Memory B cell (primary cell): ENCODE data around the gene GGNBP2.

Experiments used
- ATAC-seq: fragments of 150-1000 bp; cut with Tn5 transposase; 2 replicates; pipeline ENCODE4 v1.10.0; 2021; ENCODE audit warnings: low read depth, mild to moderate bottlenecking, moderate library complexity
- DNase-seq, 2 donors: peaks; one replicate each; pipeline ENCODE4 v3.0.0; 2022; ENCODE audit warnings: low spot score in 2 of 2
- H3K27ac Mint-ChIP-seq: one replicate; pipeline ENCODE4 v1.8.0; 2022; ENCODE audit warnings: mild to moderate bottlenecking, moderate library complexity, mixed read lengths
- H3K27me3 Mint-ChIP-seq: one replicate; pipeline ENCODE4 v1.8.0; 2022; ENCODE audit warnings: mixed read lengths
- H3K36me3 Mint-ChIP-seq: one replicate; pipeline ENCODE4 v1.8.0; 2022; ENCODE audit warnings: mild to moderate bottlenecking, mixed read lengths
- H3K4me1 Mint-ChIP-seq: one replicate; pipeline ENCODE4 v1.8.0; 2022; ENCODE audit warnings: mixed read lengths
- H3K4me3 Mint-ChIP-seq: one replicate; pipeline ENCODE4 v1.8.0; 2022; ENCODE audit warnings: mild to moderate bottlenecking, moderate library complexity, mixed read lengths
- H3K9me3 Mint-ChIP-seq: one replicate; pipeline ENCODE4 v1.8.0; 2022; ENCODE audit warnings: mixed read lengths

GGNBP2 gene

DNA sequence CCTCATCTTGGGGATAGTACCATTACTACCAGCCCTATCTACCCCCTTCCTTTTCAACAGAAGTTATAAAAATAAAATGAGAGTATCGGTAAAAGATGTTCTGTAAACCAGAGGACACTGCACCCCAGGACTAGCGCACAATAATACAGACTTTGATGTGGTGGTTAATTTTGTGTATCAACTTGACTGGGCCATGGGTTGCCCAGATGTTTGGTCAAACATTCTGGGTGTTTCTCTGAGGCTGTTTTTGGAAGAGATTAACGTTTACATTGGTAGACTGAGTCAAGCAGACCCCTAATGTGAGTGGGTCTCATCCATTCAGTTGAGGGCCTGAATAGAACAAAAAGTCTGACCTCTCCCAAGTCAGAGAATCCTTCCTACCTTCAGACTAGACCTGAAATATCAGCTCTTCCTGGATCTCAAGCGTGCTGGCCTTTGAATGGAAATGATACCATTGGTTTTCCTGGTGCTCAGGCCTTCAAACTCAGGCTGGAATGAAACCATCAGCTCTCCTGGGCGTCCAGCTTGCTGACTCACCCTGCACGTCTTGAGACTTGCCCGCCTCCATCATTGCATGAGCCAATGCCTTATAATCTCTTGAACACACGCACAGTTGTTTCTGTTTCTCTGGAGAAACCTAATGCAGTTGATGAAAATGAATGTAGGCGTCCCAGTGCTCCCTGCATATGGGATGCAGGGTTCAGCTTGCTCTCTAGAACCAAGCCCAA is 66.8 kb downstream of the GGNBP2 start:
- H3K4me1 Mint-ChIP-seq, result peaks cover 12% of the 10 kb centered on the region
- no peak overlapping the region for H3K27ac Mint-ChIP-seq
- no peak overlapping the region for H3K4me3 Mint-ChIP-seq
- H3K36me3 Mint-ChIP-seq, result peaks cover 5% of the 10 kb centered on the region
- ATAC-seq (no peak), DNase-seq (no peak)
- H3K9me3 Mint-ChIP-seq, result no peaks in the 10 kb centered on the region
- peaks cover 3% of the 10 kb centered on the region for H3K27me3 Mint-ChIP-seq

GRCh38 chr17:36612323-36612722 is 67.6 kb downstream of the GGNBP2 start:
- Mint-ChIP-seq H3K27me3 (peaks cover 3% of the 10 kb centered on the region), H3K4me3 (no peak overlapping the region), H3K9me3 (no peaks in the 10 kb centered on the region), H3K27ac (no peak overlapping the region), H3K4me1 (peaks cover 12% of the 10 kb centered on the region), H3K36me3 (peaks cover 5% of the 10 kb centered on the region)
- DNase-seq (no peak), ATAC-seq (no peak)

- Mint-ChIP-seq H3K27ac (no peak overlapping the region), H3K27me3 (peaks cover 7% of the 10 kb centered on the region), H3K4me1 (peaks cover 8% of the 10 kb centered on the region), H3K9me3 (no peaks in the 10 kb centered on the region), H3K4me3 (no peak overlapping the region), H3K36me3 (peaks cover under 1% of the 10 kb centered on the region)
- ATAC-seq (no peak), DNase-seq (no peak)
Observed at GRCh38 chr17:36613155-36613554, 68.4 kb downstream of the GGNBP2 start.

DNA sequence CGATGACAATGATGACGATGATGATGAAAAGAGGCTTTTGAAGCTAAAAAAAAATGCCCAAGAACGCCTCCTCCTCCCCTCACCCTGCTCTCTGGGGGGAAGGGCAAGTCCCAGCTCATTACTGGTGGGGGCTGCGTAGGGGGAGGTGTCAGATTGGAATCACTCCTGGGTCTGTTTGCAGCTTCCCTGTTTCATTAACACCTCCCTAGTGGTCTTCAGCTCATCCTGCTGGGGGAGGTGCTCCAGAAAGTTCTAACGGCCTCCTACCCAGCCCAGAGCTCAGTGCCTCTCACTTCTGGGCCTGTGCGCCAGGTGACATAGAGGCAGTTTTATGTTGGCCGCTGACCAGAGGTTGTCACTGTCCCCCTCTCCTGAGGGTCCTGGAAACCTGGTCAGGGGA is 69.4 kb downstream of the GGNBP2 start:
- no peaks in the 10 kb centered on the region for H3K36me3 Mint-ChIP-seq
- no peak overlapping the region for H3K4me3 Mint-ChIP-seq
- H3K4me1 Mint-ChIP-seq, result peaks cover 4% of the 10 kb centered on the region
- DNase-seq (no peak), ATAC-seq (no peak)
- H3K27me3 Mint-ChIP-seq, result peaks cover 7% of the 10 kb centered on the region
- no peaks in the 10 kb centered on the region for H3K9me3 Mint-ChIP-seq
- no peak overlapping the region for H3K27ac Mint-ChIP-seq

DNA sequence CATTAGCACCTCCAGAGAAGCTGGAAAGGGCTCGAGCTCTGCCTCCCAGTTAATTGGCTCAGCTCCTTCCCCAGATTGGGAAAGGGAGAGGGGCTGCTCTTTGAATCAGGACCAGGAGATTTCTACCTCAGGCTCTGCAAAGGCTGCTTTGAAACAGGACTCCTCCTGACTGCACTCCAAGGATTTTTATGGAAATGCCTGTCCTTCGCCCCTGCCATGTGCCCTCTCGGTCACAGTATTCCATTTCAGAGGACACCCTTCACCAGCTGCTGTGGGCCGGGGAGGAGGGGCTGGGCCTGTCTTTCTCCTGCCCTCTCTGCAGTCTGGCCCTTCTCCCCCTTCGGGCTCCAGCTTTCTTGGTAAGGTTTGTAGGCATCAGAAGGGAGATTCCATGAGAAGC is 70.2 kb downstream of the GGNBP2 start:
- H3K27ac Mint-ChIP-seq, result no peak overlapping the region

GRCh38 chr17:36616061-36617029 is 71.6 kb downstream of the GGNBP2 start:
- peaks cover 7% of the 10 kb centered on the region for H3K27me3 Mint-ChIP-seq
- H3K36me3 Mint-ChIP-seq, result no peaks in the 10 kb centered on the region
- DNase-seq, result no peak
- H3K27ac Mint-ChIP-seq, result no peak overlapping the region
- H3K9me3 Mint-ChIP-seq, result no peaks in the 10 kb centered on the region
- no peak for ATAC-seq
- no peak overlapping the region for H3K4me3 Mint-ChIP-seq
- H3K4me1 Mint-ChIP-seq, result no peaks in the 10 kb centered on the region

More for the DNA sequence above, 70.2 kb downstream of the GGNBP2 start:
- H3K9me3 Mint-ChIP-seq, result no peaks in the 10 kb centered on the region
- DNase-seq, result no peak
- peaks cover 7% of the 10 kb centered on the region for H3K27me3 Mint-ChIP-seq
- no peak overlapping the region for H3K4me3 Mint-ChIP-seq
- H3K36me3 Mint-ChIP-seq, result no peaks in the 10 kb centered on the region
- no peak for ATAC-seq
- no peaks in the 10 kb centered on the region for H3K4me1 Mint-ChIP-seq

- no peaks in the 10 kb centered on the region for H3K9me3 Mint-ChIP-seq
- ATAC-seq, result no peak
- peaks cover 2% of the 10 kb centered on the region for H3K4me1 Mint-ChIP-seq
- no peak for DNase-seq
- H3K27ac Mint-ChIP-seq, result no peak overlapping the region
- peaks cover 2% of the 10 kb centered on the region for H3K36me3 Mint-ChIP-seq
- H3K27me3 Mint-ChIP-seq, result peaks cover 7% of the 10 kb centered on the region
- no peak overlapping the region for H3K4me3 Mint-ChIP-seq
Observed at GRCh38 chr17:36617773-36618172, 73.1 kb downstream of the GGNBP2 start.

GRCh38 chr17:36623281-36623680 is 78.6 kb downstream of the GGNBP2 start:
- no peaks in the 10 kb centered on the region for H3K27me3 Mint-ChIP-seq
- ATAC-seq, result no peak
- H3K4me3 Mint-ChIP-seq, result no peak overlapping the region
- H3K9me3 Mint-ChIP-seq, result no peaks in the 10 kb centered on the region
- no peak overlapping the region for H3K27ac Mint-ChIP-seq
- DNase-seq, result no peak
- H3K36me3 Mint-ChIP-seq, result peaks cover 2% of the 10 kb centered on the region
- peaks cover 2% of the 10 kb centered on the region for H3K4me1 Mint-ChIP-seq

DNA sequence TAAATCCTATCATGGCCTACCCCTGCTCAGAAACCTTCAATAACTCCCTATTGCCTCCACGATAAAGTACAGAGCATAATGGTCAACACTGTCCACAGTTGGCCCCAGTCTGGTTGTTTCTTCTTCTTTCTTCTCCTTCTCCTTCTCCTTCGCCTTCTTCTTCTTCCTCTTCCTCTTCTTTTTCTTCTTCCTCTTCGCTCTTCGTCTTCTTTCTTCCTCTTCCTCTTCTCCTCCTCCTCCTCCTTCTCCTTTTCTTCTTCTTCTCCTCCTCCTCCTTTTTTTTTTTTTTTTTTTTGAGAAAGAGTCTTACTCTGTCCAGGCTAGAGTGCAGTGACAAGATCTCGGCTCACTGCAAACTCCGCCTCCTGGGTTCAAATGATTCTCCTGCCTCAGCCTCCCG is 80.5 kb downstream of the GGNBP2 start:
- DNase-seq, result no peak
- no peak overlapping the region for H3K4me3 Mint-ChIP-seq
- no peak overlapping the region for H3K27ac Mint-ChIP-seq
- H3K36me3 Mint-ChIP-seq, result peaks cover 4% of the 10 kb centered on the region
- H3K9me3 Mint-ChIP-seq, result no peaks in the 10 kb centered on the region
- ATAC-seq, result no peak
- H3K27me3 Mint-ChIP-seq, result peaks cover 1% of the 10 kb centered on the region
- H3K4me1 Mint-ChIP-seq, result peaks cover 8% of the 10 kb centered on the region

GRCh38 chr17:36627101-36627500 is 82.4 kb downstream of the GGNBP2 start:
- DNase-seq, result no peak
- H3K36me3 Mint-ChIP-seq, result peaks cover 2% of the 10 kb centered on the region
- peaks cover 2% of the 10 kb centered on the region for H3K27me3 Mint-ChIP-seq
- H3K4me1 Mint-ChIP-seq, result peaks cover 5% of the 10 kb centered on the region
- H3K4me3 Mint-ChIP-seq, result no peak overlapping the region
- H3K9me3 Mint-ChIP-seq, result no peaks in the 10 kb centered on the region
- ATAC-seq, result no peak
- H3K27ac Mint-ChIP-seq, result no peak overlapping the region

- H3K4me3 Mint-ChIP-seq, result no peak overlapping the region
- no peaks in the 10 kb centered on the region for H3K9me3 Mint-ChIP-seq
- peaks cover 5% of the 10 kb centered on the region for H3K4me1 Mint-ChIP-seq
- peaks cover 10% of the 10 kb centered on the region for H3K27me3 Mint-ChIP-seq
- H3K27ac Mint-ChIP-seq, result no peak overlapping the region
- no peak for ATAC-seq
- peaks cover 2% of the 10 kb centered on the region for H3K36me3 Mint-ChIP-seq
- DNase-seq, result no peak
Observed at GRCh38 chr17:36628576-36628975, 83.9 kb downstream of the GGNBP2 start.

DNA sequence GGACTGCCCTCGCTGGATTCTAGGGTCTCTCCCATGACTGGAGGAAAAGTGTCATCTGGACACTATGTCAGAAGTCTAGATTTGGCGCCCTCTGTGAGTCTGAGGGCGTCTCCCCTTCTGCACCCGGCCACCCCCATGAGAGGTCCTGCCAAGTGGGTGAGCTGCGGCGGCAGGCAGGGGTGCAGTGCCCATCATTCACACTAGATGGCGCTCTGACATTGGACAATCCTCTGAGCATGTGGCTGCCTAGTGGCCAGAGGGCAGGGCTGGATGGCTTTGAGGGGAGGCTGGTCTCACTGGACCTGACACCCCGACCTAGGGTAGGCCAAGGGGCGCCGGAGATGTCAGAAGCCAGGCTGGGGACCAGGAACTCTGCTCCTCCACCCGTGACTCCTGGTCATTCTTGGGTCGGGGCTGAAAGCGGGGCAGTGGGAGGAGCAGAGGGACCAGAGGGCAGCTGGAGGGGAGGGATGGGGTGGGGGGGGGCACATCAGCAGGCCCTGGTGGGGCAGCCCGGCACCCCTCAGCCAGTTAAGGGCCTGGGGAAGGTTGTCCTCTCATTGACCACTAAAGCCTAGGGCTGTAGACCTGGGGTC is 84.6 kb downstream of the GGNBP2 start:
- DNase-seq, result peak; percentile 84 to 94
- Mint-ChIP-seq H3K4me3 (no peak overlapping the region), H3K27me3 (peaks cover 10% of the 10 kb centered on the region), H3K9me3 (no peaks in the 10 kb centered on the region), H3K36me3 (peaks cover 2% of the 10 kb centered on the region), H3K27ac (no peak overlapping the region), H3K4me1 (peaks cover 5% of the 10 kb centered on the region)
- ATAC-seq, result peak; percentile 91

GRCh38 chr17:36629970-36630502 is 85.3 kb downstream of the GGNBP2 start:
- H3K36me3 Mint-ChIP-seq, result peaks cover 2% of the 10 kb centered on the region
- ATAC-seq (no peak), DNase-seq (no peak)
- peaks cover 5% of the 10 kb centered on the region for H3K4me1 Mint-ChIP-seq
- H3K27me3 Mint-ChIP-seq, result peaks cover 11% of the 10 kb centered on the region
- no peak overlapping the region for H3K4me3 Mint-ChIP-seq
- no peak overlapping the region for H3K27ac Mint-ChIP-seq
- H3K9me3 Mint-ChIP-seq, result no peaks in the 10 kb centered on the region

DNA sequence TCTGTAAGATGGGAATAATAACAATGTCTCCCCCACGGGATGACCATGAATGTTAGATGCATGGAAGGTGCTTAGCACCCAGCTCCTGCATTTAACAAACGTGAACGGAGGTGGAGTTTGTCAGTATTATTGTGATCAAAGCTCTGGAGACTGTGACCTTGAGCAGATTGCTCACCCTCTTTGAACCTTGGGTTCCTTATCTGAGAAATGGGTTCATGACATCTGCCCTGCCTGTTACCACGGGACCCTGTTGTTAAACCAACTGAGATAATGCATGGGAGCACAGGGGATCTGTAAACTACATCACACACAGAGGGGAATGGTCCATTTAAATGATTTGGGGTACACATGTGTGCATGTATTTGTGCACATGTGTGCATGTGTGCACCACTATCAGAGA is 86.3 kb downstream of the GGNBP2 start:
- Mint-ChIP-seq H3K9me3 (no peaks in the 10 kb centered on the region), H3K4me3 (no peak overlapping the region), H3K27me3 (peaks cover 12% of the 10 kb centered on the region), H3K27ac (no peak overlapping the region), H3K4me1 (peaks cover 5% of the 10 kb centered on the region), H3K36me3 (peaks cover 2% of the 10 kb centered on the region)
- DNase-seq (no peak), ATAC-seq (no peak)
